ENCODE data around the gene SLC12A8. TPM values are rescaled to one million over a fixed set of nuclear protein-coding genes. Genes with fewer than 3 reads are reported as not detected.
A peak's percentile ranks its signal among the peaks of the same experiment; 100 is the strongest.

Gene SLC12A8
- total and polyA plus RNA-seq, 12 donors, result 1.0 to 5.9 (median 1.8) TPM

DNA sequence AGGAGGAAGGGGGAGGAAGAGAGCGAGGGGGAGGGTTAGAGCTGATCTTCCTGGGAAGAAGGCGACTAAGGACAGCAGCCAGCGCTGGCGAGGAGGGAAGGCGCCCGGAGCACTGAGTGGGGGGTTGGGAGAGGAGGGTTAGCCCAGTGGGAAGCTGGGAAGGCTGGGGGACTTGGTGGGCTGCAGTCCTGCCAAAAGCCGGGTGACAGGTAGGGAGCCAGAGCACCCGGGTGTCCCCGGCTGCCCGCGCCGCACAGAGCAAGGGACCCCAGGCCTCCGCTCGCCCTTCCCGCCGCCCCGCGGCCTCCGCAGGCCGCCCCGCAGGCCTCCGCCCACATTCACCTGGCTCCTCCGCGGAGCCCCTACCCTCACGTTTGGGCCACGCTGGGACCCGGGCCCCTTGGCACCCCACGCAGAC lies 448 bp downstream of the SLC12A8 start:
- Histone ChIP-seq H3K9me3 (replicated peaks in 1 of 3) (no peaks in the 10 kb centered on the region), H3K4me1 (replicated peaks in 1 of 2) (peaks cover 0 to 10% of the 10 kb centered on the region in 2 donors), H3K4me3 (peak overlapping the region in 2 of 4 donors; percentile 57 to 71), H3K27ac (no peak overlapping the region), H3K36me3 (replicated peaks in 1 of 2) (no peaks in the 10 kb centered on the region), H3K27me3 (peaks cover 12% of the 10 kb centered on the region)
- peak in 3 of 7 donors; percentile 20 to 31 (median 21) for DNase-seq
- 2 to 11% (median 6%) methylated on average over 7 to 28 of the region's 28 CpGs for WGBS, 4 donors
- intact Hi-C loops (cut with DNase I), result no loop called here
- TF ChIP-seq POLR2A (IDR thresholded peaks at IDR 0.05), result no peak
- TF ChIP-seq, protein P1, sequence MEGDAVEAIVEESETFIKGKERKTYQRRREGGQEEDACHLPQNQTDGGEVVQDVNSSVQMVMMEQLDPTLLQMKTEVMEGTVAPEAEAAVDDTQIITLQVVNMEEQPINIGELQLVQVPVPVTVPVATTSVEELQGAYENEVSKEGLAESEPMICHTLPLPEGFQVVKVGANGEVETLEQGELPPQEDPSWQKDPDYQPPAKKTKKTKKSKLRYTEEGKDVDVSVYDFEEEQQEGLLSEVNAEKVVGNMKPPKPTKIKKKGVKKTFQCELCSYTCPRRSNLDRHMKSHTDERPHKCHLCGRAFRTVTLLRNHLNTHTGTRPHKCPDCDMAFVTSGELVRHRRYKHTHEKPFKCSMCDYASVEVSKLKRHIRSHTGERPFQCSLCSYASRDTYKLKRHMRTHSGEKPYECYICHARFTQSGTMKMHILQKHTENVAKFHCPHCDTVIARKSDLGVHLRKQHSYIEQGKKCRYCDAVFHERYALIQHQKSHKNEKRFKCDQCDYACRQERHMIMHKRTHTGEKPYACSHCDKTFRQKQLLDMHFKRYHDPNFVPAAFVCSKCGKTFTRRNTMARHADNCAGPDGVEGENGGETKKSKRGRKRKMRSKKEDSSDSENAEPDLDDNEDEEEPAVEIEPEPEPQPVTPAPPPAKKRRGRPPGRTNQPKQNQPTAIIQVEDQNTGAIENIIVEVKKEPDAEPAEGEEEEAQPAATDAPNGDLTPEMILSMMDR (IDR thresholded peaks at IDR 0.05), result no peak

DNA sequence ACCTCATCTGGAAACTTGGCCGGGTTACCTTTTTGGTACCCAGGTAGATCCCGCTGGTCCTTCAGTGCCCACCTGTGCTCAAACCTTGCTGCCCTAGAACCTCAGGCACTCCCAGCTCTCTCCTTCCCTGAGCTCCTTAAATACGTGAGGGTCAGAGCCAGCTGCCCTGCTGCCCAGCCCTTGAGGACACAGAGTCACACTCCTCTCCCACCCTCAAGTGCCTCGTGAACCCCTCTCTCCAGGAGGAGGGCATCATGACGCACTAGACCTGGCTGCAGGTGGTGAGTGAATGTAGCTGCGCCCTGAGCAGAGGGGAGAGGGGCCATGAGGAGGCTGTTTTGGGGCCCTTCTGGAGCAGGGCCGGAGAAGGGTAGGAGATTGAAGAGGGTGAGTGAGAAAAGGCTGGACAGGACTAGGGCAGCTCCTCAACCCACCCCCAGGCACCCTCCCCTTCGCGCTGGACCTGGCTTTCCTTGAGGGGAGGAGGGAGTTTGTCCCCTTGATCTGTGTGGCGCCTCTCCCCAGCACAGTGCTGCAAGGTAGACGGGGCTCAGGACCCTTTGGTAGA lies 941 bp downstream of the SLC12A8 start:
- no peak for TF ChIP-seq POLR2A (IDR thresholded peaks at IDR 0.05)
- TF ChIP-seq, protein P1 (IDR thresholded peaks at IDR 0.05), result no peak
- peaks cover 0 to 10% of the 10 kb centered on the region in 2 donors for H3K4me1 ChIP-seq (replicated peaks in 1 of 2)
- H3K9me3 ChIP-seq (replicated peaks in 1 of 3), result no peaks in the 10 kb centered on the region
- DNase-seq, result no peak
- WGBS, 4 donors, result 61 to 75% (median 69%) methylated on average over 11 of the region's 11 CpGs
- H3K4me3 ChIP-seq, result peak overlapping the region in 1 of 4 donors; percentile 71
- no peaks in the 10 kb centered on the region for H3K36me3 ChIP-seq (replicated peaks in 1 of 2)
- peaks cover 12% of the 10 kb centered on the region for H3K27me3 ChIP-seq
- no peak overlapping the region for H3K27ac ChIP-seq
- intact Hi-C loops (cut with DNase I), result no loop called here

DNA sequence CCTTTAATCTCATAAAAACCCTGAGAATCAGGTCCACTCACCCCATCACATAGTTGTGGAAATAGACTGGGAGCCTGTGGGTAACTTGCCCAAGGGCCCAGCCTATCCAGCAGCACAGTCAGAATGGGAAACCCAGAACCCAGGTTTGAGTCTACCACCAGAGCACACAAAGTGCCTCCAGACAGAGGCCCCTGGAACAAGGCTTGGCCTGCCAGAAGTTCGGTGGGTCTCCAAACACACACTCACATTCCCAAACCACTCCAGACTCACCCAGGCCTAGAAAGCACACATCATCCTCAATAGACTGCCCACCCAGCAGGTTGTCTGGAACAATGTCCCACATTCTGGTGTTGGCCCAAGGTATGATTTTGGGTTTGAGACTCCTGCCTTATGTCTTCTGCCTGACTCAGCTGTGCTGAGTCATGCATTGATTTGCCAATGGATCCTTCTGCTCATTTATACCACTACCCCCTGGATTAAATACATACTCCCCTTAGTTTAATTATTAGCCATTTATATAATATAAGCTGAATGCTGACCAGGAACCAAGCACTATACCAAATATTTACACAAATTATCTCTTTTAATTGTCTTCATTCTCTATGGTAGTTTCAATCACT lies 4.5 kb downstream of the SLC12A8 start:
- TF ChIP-seq, protein P1 (IDR thresholded peaks at IDR 0.05), result no peak
- no peak for TF ChIP-seq POLR2A (IDR thresholded peaks at IDR 0.05)
- intact Hi-C loops (cut with DNase I), result no loop called here
- Histone ChIP-seq H3K27me3 (peaks cover 8% of the 10 kb centered on the region), H3K36me3 (replicated peaks in 1 of 2) (no peaks in the 10 kb centered on the region), H3K9me3 (replicated peaks in 1 of 3) (no peaks in the 10 kb centered on the region), H3K4me1 (replicated peaks in 1 of 2) (peaks cover 0 to 9% of the 10 kb centered on the region in 2 donors), H3K27ac (no peak overlapping the region), H3K4me3 (no peak overlapping the region)
- 92 to 100% (median 95%) methylated on average over 1 of the region's 1 CpG; no CpG with 5 or more reads in 1 of the 4 donors for WGBS, 4 donors
- DNase-seq, result no peak

DNA sequence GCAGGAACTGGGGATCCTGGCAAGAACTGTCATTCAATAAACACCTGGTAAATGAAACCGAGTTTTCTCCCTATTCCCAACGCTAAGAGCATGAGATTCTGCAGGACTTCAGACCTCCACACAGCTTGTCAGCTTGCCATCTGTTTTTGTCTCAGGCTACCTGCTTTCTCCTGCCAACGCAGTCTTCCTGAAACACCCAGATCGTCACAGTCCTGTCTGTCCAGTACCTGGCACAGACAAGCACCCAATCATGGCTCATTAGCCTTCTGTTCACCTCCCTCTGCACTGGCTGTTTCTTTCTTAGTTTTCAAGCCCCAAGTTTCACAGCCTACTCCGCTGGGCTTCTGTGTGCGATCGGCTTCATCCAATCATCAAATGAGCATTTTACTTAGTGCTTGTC lies 5.0 kb downstream of the SLC12A8 start:
- Histone ChIP-seq H3K27ac (no peak overlapping the region), H3K4me1 (replicated peaks in 1 of 2) (peaks cover 0 to 4% of the 10 kb centered on the region in 2 donors), H3K36me3 (replicated peaks in 1 of 2) (no peaks in the 10 kb centered on the region), H3K27me3 (peaks cover 3% of the 10 kb centered on the region), H3K4me3 (no peak overlapping the region), H3K9me3 (replicated peaks in 1 of 3) (no peaks in the 10 kb centered on the region)
- DNase-seq, result no peak
- intact Hi-C loops (cut with DNase I), result no loop called here
- WGBS, 4 donors, result 80 to 89% (median 83%) methylated on average over 7 of the region's 7 CpGs
- TF ChIP-seq, protein P1 (IDR thresholded peaks at IDR 0.05), result no peak
- no peak for TF ChIP-seq POLR2A (IDR thresholded peaks at IDR 0.05)

All from adrenal gland (tissue), 12 donors.